ENCODE data around the gene SUSD1. TPM values are rescaled to one million over a fixed set of nuclear protein-coding genes. Genes with fewer than 3 reads are reported as not detected.

SUSD1 gene
- total and polyA plus RNA-seq, 2 donors (not counting 3 experiments of a cell fraction or from before 2014, with no cell fraction given), result 33.1 to 37.8 TPM

GRCh38 chr9:112158656-112159367 is 16.3 kb downstream of the SUSD1 start:
- Histone ChIP-seq H3K9ac (replicated peaks; ENCODE audit: extremely low read depth, insufficient read depth, low read length) (no peak overlapping the region), H2AFZ (ENCODE audit: low read depth, low read length) (no peak overlapping the region), H3K4me2 (ENCODE audit: insufficient read depth, low read length) (no peak overlapping the region), H3K36me3 (ENCODE audit: control insufficient read depth in 2 of 2, extremely low read depth in 1 of 2, insufficient read depth in 2 of 2, low read length in 2 of 2) (no peaks in the 10 kb centered on the region), H3K79me2 (ENCODE audit: control insufficient read depth, insufficient read depth, low read length) (no peaks in the 10 kb centered on the region), H3K4me1 (ENCODE audit: control insufficient read depth, extremely low read depth, insufficient read depth, low read length) (no peaks in the 10 kb centered on the region), H4K20me1 (replicated peaks; ENCODE audit: control insufficient read depth, extremely low read depth, insufficient read depth, low read length) (no peaks in the 10 kb centered on the region), H3K9me3 (replicated peaks; ENCODE audit: control insufficient read depth, insufficient read depth, low read length) (no peaks in the 10 kb centered on the region), H3K9me1 (replicated peaks; ENCODE audit: control insufficient read depth, extremely low read depth, insufficient read depth, low read length) (no peaks in the 10 kb centered on the region), H3K27me3 (ENCODE audit: control insufficient read depth in 2 of 2, insufficient read depth in 2 of 2, low read length in 2 of 2) (no peaks in the 10 kb centered on the region), H3K4me3 (replicated peaks in 1 of 3; ENCODE audit: insufficient read depth in 1 of 3, low read depth in 1 of 3, low read length in 3 of 3) (no peak overlapping the region), H3K27ac (ENCODE audit: insufficient read depth, low read depth, low read length) (no peak overlapping the region)
- TF ChIP-seq EZH2 (IDR thresholded peaks at IDR 0.05; ENCODE audit: borderline replicate concordance, low read depth, low read length, severe bottlenecking), result no peak
- FAIRE-seq (no peak), DNase-seq (ENCODE audit: low read depth, low spot score) (no peak)
- ChIA-PET POLR2A (no interaction called here), CTCF (interaction anchor here (1.0 to 1.6 kb wide), 2 partner anchors 12 to 175 kb away, joined by 3 to 5 read pairs; partner anchors contain the start of gene PTBP3)
- dilution Hi-C loops (cut with MboI; ENCODE audit: extremely low pct_ligation_motif_present, low sequenced_read_pairs), result no loop called here
- BruUV-seq (replicated peaks), result no TSS peak
- intact Hi-C loops (cut with micrococcal nuclease), result no loop called here

- FAIRE-seq (no peak), DNase-seq (ENCODE audit: low read depth, low spot score) (no peak)
- no peaks in the 10 kb centered on the region for H3K9me3 ChIP-seq (replicated peaks; ENCODE audit: control insufficient read depth, insufficient read depth, low read length)
- no peak overlapping the region for H3K4me3 ChIP-seq (replicated peaks in 1 of 3; ENCODE audit: insufficient read depth in 1 of 3, low read depth in 1 of 3, low read length in 3 of 3)
- H3K4me1 ChIP-seq (ENCODE audit: control insufficient read depth, extremely low read depth, insufficient read depth, low read length), result no peaks in the 10 kb centered on the region
- CTCF ChIA-PET, result interaction anchor here (0.6 to 1.6 kb wide), 4 partner anchors 12 to 176 kb away, joined by 3 to 5 read pairs (median 3); partner anchors contain the start of gene PTBP3
- dilution Hi-C loops (cut with MboI; ENCODE audit: extremely low pct_ligation_motif_present, low sequenced_read_pairs), result no loop called here
- H3K27me3 ChIP-seq (ENCODE audit: control insufficient read depth in 2 of 2, insufficient read depth in 2 of 2, low read length in 2 of 2), result no peaks in the 10 kb centered on the region
- TF ChIP-seq FOS (IDR thresholded peaks at IDR 0.05; ENCODE audit: borderline replicate concordance, insufficient read depth, low read length) (no peak), JUN (IDR thresholded peaks at IDR 0.05; ENCODE audit: borderline replicate concordance, insufficient read depth, insufficient read length, low read depth) (no peak), CTCF (IDR thresholded peaks at IDR 0.05; ENCODE audit: extremely low read depth in 1 of 2, insufficient read depth in 1 of 2, low read depth in 1 of 2, low read length in 2 of 2) (no peak), MYC (IDR thresholded peaks at IDR 0.05; ENCODE audit: low read depth, low read length) (no peak), EZH2 (IDR thresholded peaks at IDR 0.05; ENCODE audit: borderline replicate concordance, low read depth, low read length, severe bottlenecking) (no peak), POLR2A (IDR thresholded peaks at IDR 0.05; ENCODE audit: low read depth, low read length) (no peak), POLR2AphosphoS5 (IDR thresholded peaks at IDR 0.05; ENCODE audit: insufficient read depth, low read depth, low read length) (no peak), GATA2 (IDR thresholded peaks at IDR 0.05; ENCODE audit: insufficient read depth, insufficient read length, low read depth, low read length) (no peak), MAX (IDR thresholded peaks at IDR 0.05; ENCODE audit: insufficient read depth, insufficient read length) (no peak)
- POLR2A ChIA-PET, result no interaction called here
- no TSS peak for BruUV-seq (replicated peaks)
- no peak overlapping the region for H3K9ac ChIP-seq (replicated peaks; ENCODE audit: extremely low read depth, insufficient read depth, low read length)
- intact Hi-C loops (cut with micrococcal nuclease), result no loop called here
- no peaks in the 10 kb centered on the region for H3K9me1 ChIP-seq (replicated peaks; ENCODE audit: control insufficient read depth, extremely low read depth, insufficient read depth, low read length)
- no peak overlapping the region for H3K4me2 ChIP-seq (ENCODE audit: insufficient read depth, low read length)
- H3K27ac ChIP-seq (ENCODE audit: insufficient read depth, low read depth, low read length), result no peak overlapping the region
- H4K20me1 ChIP-seq (replicated peaks; ENCODE audit: control insufficient read depth, extremely low read depth, insufficient read depth, low read length), result no peaks in the 10 kb centered on the region
- H3K79me2 ChIP-seq (ENCODE audit: control insufficient read depth, insufficient read depth, low read length), result no peaks in the 10 kb centered on the region
- no peaks in the 10 kb centered on the region for H3K36me3 ChIP-seq (ENCODE audit: control insufficient read depth in 2 of 2, extremely low read depth in 1 of 2, insufficient read depth in 2 of 2, low read length in 2 of 2)
- no peak overlapping the region for H2AFZ ChIP-seq (ENCODE audit: low read depth, low read length)
Observed at GRCh38 chr9:112157961-112158360, 17.1 kb downstream of the SUSD1 start.

Measured in endothelial cell of umbilical vein (primary cell).